Limb (tissue), 2 donors: Measurements from ENCODE around the gene SKIC8.

Source experiments
- DNase-seq, 2 donors: peaks; one replicate each; pipeline ENCODE4 v3.0.0-alpha.2; 2016; ENCODE audit errors: extremely low spot score in 2 of 2

Gene SKIC8

GRCh38 chr15:78292219-78292618 lies 7.2 kb downstream of the SKIC8 start:
- no peak for DNase-seq

- no peak for DNase-seq
Observed at GRCh38 chr15:78291698-78292097, 7.7 kb downstream of the SKIC8 start.

- no peak for DNase-seq
Observed at GRCh38 chr15:78291052-78291451, 8.4 kb downstream of the SKIC8 start.

- no peak for DNase-seq
Observed at GRCh38 chr15:78290222-78290621, 9.2 kb downstream of the SKIC8 start.

- no peak for DNase-seq
Observed at GRCh38 chr15:78284758-78285157, 14.7 kb downstream of the SKIC8 start.

- DNase-seq: no peak
Observed at GRCh38 chr15:78282324-78282723, 17.1 kb downstream of the SKIC8 start.

- no peak for DNase-seq
Observed at GRCh38 chr15:78280319-78281072, 18.9 kb downstream of the SKIC8 start.

GRCh38 chr15:78276064-78276943 lies 23.1 kb downstream of the SKIC8 start:
- no peak for DNase-seq

- DNase-seq: no peak
Observed at GRCh38 chr15:78274994-78275393, 24.4 kb downstream of the SKIC8 start.

GRCh38 chr15:78272776-78273175 lies 26.6 kb downstream of the SKIC8 start:
- no peak for DNase-seq

- DNase-seq: no peak
Observed at GRCh38 chr15:78272316-78272715, 27.1 kb downstream of the SKIC8 start.

GRCh38 chr15:78266806-78267205 lies 32.6 kb downstream of the SKIC8 start:
- DNase-seq: no peak

GRCh38 chr15:78266229-78266628 lies 33.2 kb downstream of the SKIC8 start:
- no peak for DNase-seq

GRCh38 chr15:78265752-78266224 lies 33.6 kb downstream of the SKIC8 start:
- DNase-seq: peak in 1 of 2 donors; percentile 45

GRCh38 chr15:78265137-78265460 lies 34.3 kb downstream of the SKIC8 start:
- no peak for DNase-seq

GRCh38 chr15:78264304-78265136 lies 34.9 kb downstream of the SKIC8 start, which contains the start of gene DNAJA4:
TSS of gene DNAJA4 (plus strand) at chr15:78264562. CDS start at chr15:78264764, 202 bp downstream.
- DNase-seq: peak; percentile 24 to 83

- DNase-seq: no peak
Observed at GRCh38 chr15:78263907-78264303, 35.5 kb downstream of the SKIC8 start.

- no peak for DNase-seq
Observed at GRCh38 chr15:78263351-78263781, 36.0 kb downstream of the SKIC8 start.

GRCh38 chr15:78261062-78261461 lies 38.3 kb downstream of the SKIC8 start:
- DNase-seq: no peak

- DNase-seq: no peak
Observed at GRCh38 chr15:78260489-78260888, 38.9 kb downstream of the SKIC8 start.

GRCh38 chr15:78259232-78259631 lies 40.2 kb downstream of the SKIC8 start:
- DNase-seq: no peak

GRCh38 chr15:78257681-78258080 lies 41.7 kb downstream of the SKIC8 start:
- no peak for DNase-seq
